Measurements from ENCODE around the gene CSF2.
A peak's percentile ranks its signal among the peaks of the same experiment; 100 is the strongest.

The CSF2 gene

GRCh38 chr5:132058646-132059042 is 14.9 kb upstream of the CSF2 start:
- no peak for TF ChIP-seq CTCF (IDR thresholded peaks at IDR 0.05)
- Histone ChIP-seq H3K4me3 (no peak overlapping the region), H3K27ac (no peak overlapping the region)
- DNase-seq (ENCODE audit: low spot score), result no peak

- DNase-seq (ENCODE audit: low spot score), result peak; percentile 52
- no peak for TF ChIP-seq CTCF (IDR thresholded peaks at IDR 0.05)
- Histone ChIP-seq H3K27ac (no peak overlapping the region), H3K4me3 (no peak overlapping the region)
These were observed 14.4 kb upstream of the CSF2 start for GRCh38 chr5:132059043-132059695.

- Histone ChIP-seq H3K4me3 (no peak overlapping the region), H3K27ac (no peak overlapping the region)
- TF ChIP-seq CTCF (IDR thresholded peaks at IDR 0.05), result no peak
- DNase-seq (ENCODE audit: low spot score), result peak; percentile 63
These were observed 13.7 kb upstream of the CSF2 start for GRCh38 chr5:132059696-132060500.

GRCh38 chr5:132060501-132061161 is 13.0 kb upstream of the CSF2 start, which contains the start of gene IL3:
IL3 (plus strand) TSS chr5:132060655; CDS start chr5:132060707, 52 bp downstream.
- no peak within 1 kb of the TSS for H3K27ac ChIP-seq
- no peak for DNase-seq (ENCODE audit: low spot score)
- no peak within 1 kb of the TSS for H3K4me3 ChIP-seq
- no peak for TF ChIP-seq CTCF (IDR thresholded peaks at IDR 0.05)

GRCh38 chr5:132063090-132063911 is 10.3 kb upstream of the CSF2 start:
- peak; percentile 91 for TF ChIP-seq CTCF (IDR thresholded peaks at IDR 0.05)
- no peak for DNase-seq (ENCODE audit: low spot score)
- no peak overlapping the region for H3K4me3 ChIP-seq
- H3K27ac ChIP-seq, result no peak overlapping the region

- no peak overlapping the region for H3K27ac ChIP-seq
- DNase-seq (ENCODE audit: low spot score), result no peak
- no peak overlapping the region for H3K4me3 ChIP-seq
- no peak for TF ChIP-seq CTCF (IDR thresholded peaks at IDR 0.05)
These were observed 9.4 kb upstream of the CSF2 start for GRCh38 chr5:132064140-132064539.
